ENCODE measurements around the gene DUSP19. TPM values are rescaled to one million over a fixed set of nuclear protein-coding genes. Genes with fewer than 3 reads are reported as not detected.

The DUSP19 gene
- total RNA-seq = 3.3 and 3.7 TPM in 2 replicates

GRCh38 chr2:183078464-183079138 lies at the start of gene DUSP19:
TSS of gene DUSP19 (plus strand) at chr2:183078747. CDS start at chr2:183078934, 187 bp downstream.

GRCh38 chr2:183038341-183039300 lies 39.9 kb upstream of the DUSP19 start, which contains the start of gene NCKAP1:
TSS of gene NCKAP1 (minus strand) at chr2:183038457. CDS start at chr2:183038099, 358 bp downstream.

GRCh38 chr2:183124222-183124956 lies 45.8 kb downstream of the DUSP19 start, which contains the start of gene NUP35:
TSS of gene NUP35 (plus strand) at chr2:183124443. CDS start at chr2:183124458, 15 bp downstream.

Other genes with a start within 250 kb of the DUSP19 start
- 0.11 and 0.12 TPM in 2 replicates for gene FRZB, start 212.1 kb upstream of the DUSP19 start, total RNA-seq
- 206 and 221 TPM in 2 replicates for gene NCKAP1, start 40.3 kb upstream of the DUSP19 start, total RNA-seq
- 8.5 and 23.1 TPM in 2 replicates for gene NUP35, start 45.7 kb downstream of the DUSP19 start, total RNA-seq

All from uterine smooth muscle cell (primary cell).